Trophoblast cell (in vitro differentiated cells and primary cell): ENCODE data around the gene KIF26B.
A peak's percentile ranks its signal among the peaks of the same experiment; 100 is the strongest.
"Not testable (repeated sequence)": the region's sequence is repeated elsewhere in the genome, so short reads cannot be mapped to it uniquely, and the experiment has no call there.

Source experiments
- DNase-seq, 2 donors: peaks; one replicate each; pipeline ENCODE4 v3.0.0-alpha.2; 2016
- H2AFZ ChIP-seq: 2 replicates; pipeline ENCODE4 v1.6.1; 2013; ENCODE audit warnings: low read length, moderate library complexity, mild to moderate bottlenecking; ENCODE audit not compliant: insufficient read depth, poor library complexity
- H2AK5ac ChIP-seq: 2 replicates; pipeline ENCODE4 v1.6.1; 2013; ENCODE audit warnings: mild to moderate bottlenecking, low read length
- H2BK120ac ChIP-seq: 2 replicates; pipeline ENCODE4 v1.6.1; 2013; ENCODE audit warnings: low read length, mild to moderate bottlenecking, moderate library complexity; ENCODE audit not compliant: insufficient read depth, poor library complexity
- H2BK12ac ChIP-seq: 2 replicates; pipeline ENCODE4 v1.6.1; 2013; ENCODE audit warnings: mild to moderate bottlenecking, low read length, moderate library complexity
- H2BK5ac ChIP-seq: 2 replicates; pipeline ENCODE4 v1.6.1; 2013; ENCODE audit warnings: low read length, low read depth, moderate library complexity, mild to moderate bottlenecking; ENCODE audit not compliant: poor library complexity
- H3K14ac ChIP-seq: 2 replicates; pipeline ENCODE4 v1.6.1; 2013; ENCODE audit warnings: mild to moderate bottlenecking, low read length
- H3K18ac ChIP-seq: 2 replicates; pipeline ENCODE4 v1.6.1; 2013; ENCODE audit warnings: mild to moderate bottlenecking, low read length
- H3K23ac ChIP-seq: 2 replicates; pipeline ENCODE4 v1.6.1; 2013; ENCODE audit warnings: low read length
- H3K27ac ChIP-seq: 2 replicates; pipeline ENCODE4 v1.5.1; 2013; ENCODE audit warnings: low read depth, mild to moderate bottlenecking, inconsistent platforms, low read length, moderate library complexity
- H3K27me3 ChIP-seq: 2 replicates; pipeline ENCODE4 v1.6.1; 2013; ENCODE audit warnings: inconsistent platforms, mild to moderate bottlenecking, low read length, moderate library complexity; ENCODE audit not compliant: insufficient read depth
- H3K36me3 ChIP-seq, 2 experiments: 1 replicate in 1 of 2; 2 replicates in 1 of 2; pipeline ENCODE4 v1.6.1; 2013; ENCODE audit warnings: low read length in 2 of 2, mild to moderate bottlenecking in 2 of 2, moderate library complexity in 1 of 2; ENCODE audit not compliant: insufficient read depth in 2 of 2, control insufficient read depth in 1 of 2
- H3K4ac ChIP-seq: 2 replicates; pipeline ENCODE4 v1.6.1; 2013; ENCODE audit warnings: low read depth, mild to moderate bottlenecking, low read length, moderate library complexity
- H3K4me1 ChIP-seq, 2 experiments: 1 replicate in 1 of 2; 2 replicates in 1 of 2; pipeline ENCODE4 v1.6.1; 2013; ENCODE audit warnings: low read length in 2 of 2, mild to moderate bottlenecking in 2 of 2, moderate library complexity in 1 of 2; ENCODE audit not compliant: insufficient read depth in 2 of 2, control insufficient read depth in 1 of 2
- H3K4me2 ChIP-seq: 2 replicates; pipeline ENCODE4 v1.6.1; 2013; ENCODE audit warnings: inconsistent platforms, mild to moderate bottlenecking, low read length, moderate library complexity
- H3K4me3 ChIP-seq: 2 replicates; pipeline ENCODE4 v1.5.1; 2013; ENCODE audit warnings: mild to moderate bottlenecking, low read depth, low read length, inconsistent platforms
- H3K79me1 ChIP-seq: one replicate; pipeline ENCODE4 v1.6.1; 2013; ENCODE audit warnings: low read length
- H3K79me2 ChIP-seq: 2 replicates; pipeline ENCODE4 v1.6.1; 2013; ENCODE audit warnings: low read length, mild to moderate bottlenecking; ENCODE audit not compliant: control insufficient read depth, insufficient read depth, poor library complexity
- H3K9ac ChIP-seq: 2 replicates; pipeline ENCODE4 v1.6.1; 2013; ENCODE audit warnings: mild to moderate bottlenecking, low read length
- H3K9me3 ChIP-seq: 2 replicates; pipeline ENCODE4 v1.6.1; 2013; ENCODE audit warnings: low read depth, mild to moderate bottlenecking, control low read depth, inconsistent platforms, low read length; ENCODE audit not compliant: insufficient read depth
- H4K12ac ChIP-seq: 2 replicates; pipeline ENCODE4 v1.6.1; 2013; ENCODE audit warnings: low read depth, mild to moderate bottlenecking, low read length, moderate library complexity
- H4K8ac ChIP-seq: 2 replicates; pipeline ENCODE4 v1.6.1; 2013; ENCODE audit warnings: low read depth, mild to moderate bottlenecking, low read length, moderate library complexity
- H4K91ac ChIP-seq: one replicate; pipeline ENCODE4 v1.6.1; 2013; ENCODE audit warnings: low read depth, mild to moderate bottlenecking, low read length, moderate library complexity
- WGBS: extraction: QIAGEN DNeasy Blood & Tissue Kit; methylation state at CpG from one replicate; pipeline ENCODE4 v1.1.7; 2013; ENCODE audit warnings: missing lambda C conversion rate; ENCODE audit not compliant: insufficient read length, insufficient coverage; ENCODE audit errors: extremely low coverage; 5-methylcytosine and 5-hydroxymethylcytosine counted together

Gene KIF26B

DNA sequence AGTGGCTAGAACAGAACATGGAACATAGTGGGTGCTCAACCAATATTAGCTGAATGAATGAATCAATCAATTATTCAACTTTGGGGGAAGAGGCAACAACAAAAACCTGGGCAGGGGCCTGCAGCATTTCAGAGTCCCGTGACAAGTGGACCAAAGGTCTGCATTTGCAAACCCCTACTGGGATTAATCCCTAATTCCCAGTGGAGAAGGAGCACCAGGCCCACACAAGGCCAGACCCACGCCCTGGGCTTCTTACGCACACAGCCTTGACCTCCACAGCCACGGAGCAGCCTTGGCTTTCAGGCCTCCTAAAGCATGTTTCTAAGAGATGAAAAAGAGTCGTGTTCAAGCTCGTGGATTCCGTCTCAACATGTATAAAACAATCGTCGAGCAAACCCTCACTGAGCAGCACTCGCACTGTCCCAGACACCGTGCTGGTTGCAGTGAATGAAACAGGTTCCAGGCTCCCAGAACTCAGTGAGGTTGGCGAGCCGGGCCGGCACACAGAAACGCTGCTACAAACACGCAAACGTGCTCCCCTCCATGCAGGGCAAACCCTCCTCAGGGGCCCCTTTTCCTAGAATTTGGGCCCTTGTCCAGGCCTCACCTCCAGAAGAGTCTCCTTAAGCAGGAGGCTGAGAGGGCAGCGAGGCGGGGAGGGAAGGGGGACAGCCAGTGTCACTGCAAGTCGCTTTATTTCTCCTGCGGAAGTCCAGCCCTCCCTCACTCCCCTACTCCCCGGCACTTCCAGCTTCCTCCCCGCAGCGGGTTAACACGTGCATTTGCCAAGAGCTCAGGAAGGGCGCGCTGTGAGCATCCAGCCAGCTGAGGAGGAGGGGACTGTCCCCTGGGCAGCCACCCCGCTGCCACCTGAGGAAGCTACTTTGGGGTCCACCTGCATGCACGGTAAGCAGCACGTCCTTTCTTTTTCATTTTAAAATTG lies 556.4 kb downstream of the KIF26B start:
- no peak overlapping the region for H3K27ac ChIP-seq
- no peak overlapping the region for H2BK120ac ChIP-seq
- H3K4me3 ChIP-seq = no peak overlapping the region
- no peak overlapping the region for H3K23ac ChIP-seq
- H3K18ac ChIP-seq = no peak overlapping the region
- no peaks in the 10 kb centered on the region for H3K9me3 ChIP-seq
- H4K91ac ChIP-seq = no peak overlapping the region
- no peaks in the 10 kb centered on the region for H3K27me3 ChIP-seq
- no peak overlapping the region for H4K12ac ChIP-seq
- H3K79me2 ChIP-seq = no peaks in the 10 kb centered on the region
- DNase-seq = no peak
- no peak overlapping the region for H2AFZ ChIP-seq
- peaks cover 2 to 3% of the 10 kb centered on the region in 2 experiments for H3K36me3 ChIP-seq
- no peak overlapping the region for H3K4me2 ChIP-seq
- no CpG with 5 or more reads among the region's 30 CpGs for WGBS
- no peaks in the 10 kb centered on the region for H3K79me1 ChIP-seq
- no peak overlapping the region for H3K4ac ChIP-seq
- no peak overlapping the region for H2BK5ac ChIP-seq
- no peak overlapping the region for H2AK5ac ChIP-seq
- H3K9ac ChIP-seq = no peak overlapping the region
- H4K8ac ChIP-seq = no peak overlapping the region
- H2BK12ac ChIP-seq = no peak overlapping the region
- peaks cover 4 to 10% of the 10 kb centered on the region in 2 experiments for H3K4me1 ChIP-seq
- H3K14ac ChIP-seq = no peak overlapping the region

- not testable (repeated sequence) for H3K18ac ChIP-seq, H2BK120ac ChIP-seq, H3K4ac ChIP-seq, H3K27me3 ChIP-seq, H3K27ac ChIP-seq, H2BK5ac ChIP-seq, H2AK5ac ChIP-seq, H3K23ac ChIP-seq, DNase-seq, H3K4me3 ChIP-seq, H2BK12ac ChIP-seq, H3K79me2 ChIP-seq, H3K36me3 ChIP-seq, H4K8ac ChIP-seq, H3K9ac ChIP-seq, H2AFZ ChIP-seq, H3K79me1 ChIP-seq, H3K4me2 ChIP-seq, H3K4me1 ChIP-seq, H3K14ac ChIP-seq, H4K91ac ChIP-seq, H4K12ac ChIP-seq, H3K9me3 ChIP-seq
- WGBS = no CpG with 5 or more reads among the region's 3 CpGs
Measured at GRCh38 chr1:245714027-245714426, 559.2 kb downstream of the KIF26B start.

- no peak overlapping the region for H3K27ac ChIP-seq
- peaks cover 4 to 6% of the 10 kb centered on the region in 2 experiments for H3K4me1 ChIP-seq
- H3K14ac ChIP-seq = no peak overlapping the region
- H3K4me2 ChIP-seq = no peak overlapping the region
- no peak overlapping the region for H3K4me3 ChIP-seq
- H3K9ac ChIP-seq = no peak overlapping the region
- peaks cover 2% of the 10 kb centered on the region for H3K79me1 ChIP-seq
- H3K27me3 ChIP-seq = no peaks in the 10 kb centered on the region
- H4K91ac ChIP-seq = no peak overlapping the region
- no peaks in the 10 kb centered on the region for H3K79me2 ChIP-seq
- H2AFZ ChIP-seq = no peak overlapping the region
- H2BK5ac ChIP-seq = no peak overlapping the region
- H3K18ac ChIP-seq = no peak overlapping the region
- no peak overlapping the region for H2AK5ac ChIP-seq
- H2BK12ac ChIP-seq = no peak overlapping the region
- peaks cover 0 to 2% of the 10 kb centered on the region in 2 experiments for H3K36me3 ChIP-seq
- no peaks in the 10 kb centered on the region for H3K9me3 ChIP-seq
- H3K4ac ChIP-seq = no peak overlapping the region
- no peak overlapping the region for H4K8ac ChIP-seq
- H2BK120ac ChIP-seq = no peak overlapping the region
- WGBS = no CpG with 5 or more reads among the region's 9 CpGs
- no peak overlapping the region for H4K12ac ChIP-seq
- no peak overlapping the region for H3K23ac ChIP-seq
- DNase-seq = peak; percentile 72 to 83
Measured at GRCh38 chr1:245715291-245715701, 560.5 kb downstream of the KIF26B start.

DNA sequence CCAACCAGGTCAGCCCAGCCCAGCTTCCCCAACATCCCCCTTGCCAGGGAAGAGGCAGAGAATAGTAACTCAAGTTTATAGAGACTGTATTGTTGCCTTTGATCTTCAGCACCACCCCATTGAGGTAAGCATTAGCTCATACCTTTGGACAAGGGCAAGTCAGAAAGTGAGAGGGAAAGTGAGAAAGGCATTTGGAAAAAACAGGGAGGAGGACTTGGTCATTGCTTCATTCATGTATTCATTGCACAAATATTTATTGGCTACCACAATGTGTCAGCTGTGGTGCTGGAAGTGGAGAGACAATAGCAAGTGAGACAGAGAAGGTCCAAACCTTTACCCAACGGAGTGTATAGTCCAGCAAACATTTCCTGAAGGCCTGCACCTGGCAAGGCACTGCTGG lies 561.2 kb downstream of the KIF26B start:
- Histone ChIP-seq H3K9ac (no peak overlapping the region), H2BK5ac (no peak overlapping the region), H2AFZ (no peak overlapping the region), H3K79me1 (peaks cover 2% of the 10 kb centered on the region), H3K27ac (no peak overlapping the region), H2BK12ac (no peak overlapping the region), H3K27me3 (no peaks in the 10 kb centered on the region), H3K23ac (no peak overlapping the region), H4K91ac (no peak overlapping the region), H3K79me2 (no peaks in the 10 kb centered on the region), H3K4me1 (peaks cover 4 to 6% of the 10 kb centered on the region in 2 experiments), H2AK5ac (no peak overlapping the region), H4K8ac (no peak overlapping the region), H3K36me3 (peaks cover 0 to 2% of the 10 kb centered on the region in 2 experiments), H2BK120ac (no peak overlapping the region), H3K9me3 (no peaks in the 10 kb centered on the region), H3K4me2 (no peak overlapping the region), H3K18ac (no peak overlapping the region), H3K14ac (no peak overlapping the region), H4K12ac (no peak overlapping the region), H3K4me3 (no peak overlapping the region), H3K4ac (no peak overlapping the region)
- WGBS = no CpG with 5 or more reads among the region's 1 CpG
- DNase-seq = peak; percentile 41 to 78
